Measurements from ENCODE around the gene BAAT.

Gene BAAT

GRCh38 chr9:101311758-101312420 lies 72.9 kb downstream of the BAAT start:
- peak; percentile 60 for DNase-seq

GRCh38 chr9:101311191-101311590 lies 73.6 kb downstream of the BAAT start:
- no peak for DNase-seq
